Activated CD8-positive, alpha-beta memory T cell treated with anti-CD3 and anti-CD28 coated beads, Interleukin-2, amount 50 U/mL, for 48 hours (primary cell): ENCODE results near the gene UBE4B.
"Not testable (repeated sequence)": the region's sequence is repeated elsewhere in the genome, so short reads cannot be mapped to it uniquely, and the experiment has no call there.

Experiments
- DNase-seq: peaks from one replicate; pipeline ENCODE4 v3.0.0-alpha.2; 2020

Gene UBE4B

GRCh38 chr1:10045480-10046355, 13.0 kb downstream of the UBE4B start:
- no peak for DNase-seq

- no peak for DNase-seq
Observed at GRCh38 chr1:10046356-10047085, 13.8 kb downstream of the UBE4B start.

DNA sequence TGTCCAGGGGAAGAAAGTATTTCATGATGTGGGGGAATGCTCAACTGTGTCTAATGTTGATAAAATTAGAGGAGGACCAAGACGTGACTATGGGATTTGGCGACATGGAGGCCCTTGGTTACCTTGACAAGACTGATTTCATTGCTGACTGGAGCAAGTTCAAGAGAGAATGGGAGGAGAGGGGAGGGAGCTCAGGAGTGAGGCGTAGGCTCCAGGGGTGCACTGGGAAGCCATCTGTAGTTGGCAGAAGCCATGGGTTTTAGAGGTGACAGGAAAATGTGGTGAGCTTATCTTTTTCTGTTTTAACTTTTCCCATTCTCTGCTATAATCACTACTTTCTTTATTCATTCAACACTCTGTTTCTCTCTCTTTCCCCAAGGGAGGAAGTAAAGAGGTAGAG, 15.8 kb downstream of the UBE4B start:
- no peak for DNase-seq

DNA sequence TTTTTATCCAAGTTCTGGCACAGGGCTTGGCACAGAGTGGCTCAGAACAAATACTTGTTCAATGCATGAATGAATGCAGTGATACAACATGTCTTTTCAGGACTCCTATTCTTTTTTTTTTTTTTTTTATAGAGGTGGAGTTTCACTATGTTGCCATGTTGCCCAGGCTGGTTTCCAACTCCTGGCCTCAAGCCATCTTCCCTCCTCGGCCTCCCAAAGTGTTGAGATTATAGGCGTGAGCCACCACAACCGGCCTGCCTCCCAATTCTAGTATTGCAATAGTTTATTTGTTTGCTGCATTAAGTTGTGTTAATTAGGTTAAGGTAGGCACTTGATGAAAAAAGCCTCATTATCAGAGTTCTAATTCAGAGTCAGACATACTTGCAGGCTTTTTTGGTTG, 17.9 kb downstream of the UBE4B start:
- DNase-seq: no peak

DNA sequence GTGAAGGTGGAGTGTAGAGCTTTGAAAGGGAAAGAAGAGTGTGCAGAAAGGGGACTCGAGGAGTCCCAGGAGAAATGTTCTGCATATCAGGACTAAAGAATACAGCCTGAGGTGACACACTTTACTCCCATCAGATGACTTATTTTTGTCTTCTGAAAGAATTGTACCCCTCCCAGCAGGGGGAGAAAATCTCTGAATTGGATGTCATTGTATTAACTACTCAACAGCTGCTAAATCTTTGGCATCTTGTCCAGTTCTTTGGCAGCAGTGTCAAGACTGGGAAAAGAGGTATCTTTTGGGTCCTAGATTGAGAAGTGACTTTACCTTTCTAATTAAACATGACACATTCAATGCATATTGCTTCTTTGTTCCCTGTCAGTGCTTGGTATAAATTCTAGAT, 18.9 kb downstream of the UBE4B start:
- DNase-seq: no peak

DNA sequence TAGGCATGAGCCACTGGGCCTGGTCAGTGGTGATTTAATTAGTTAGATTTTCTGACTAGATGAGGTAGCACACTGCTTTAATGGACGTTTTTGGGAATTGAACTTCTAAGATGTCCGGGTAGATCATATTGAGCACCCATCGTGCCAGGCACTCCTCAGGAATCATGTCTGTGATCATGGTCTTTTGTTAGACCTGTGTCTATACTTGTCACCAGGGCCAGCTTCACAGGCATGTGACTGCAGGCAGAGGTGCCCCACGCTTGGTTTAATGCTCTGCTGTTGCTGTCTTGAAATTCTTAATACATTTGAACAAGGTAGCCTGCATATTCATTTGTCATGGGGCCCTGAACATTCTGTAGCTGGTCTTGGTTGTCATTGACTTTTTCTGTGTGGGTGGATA, 19.6 kb downstream of the UBE4B start:
- no peak for DNase-seq

DNA sequence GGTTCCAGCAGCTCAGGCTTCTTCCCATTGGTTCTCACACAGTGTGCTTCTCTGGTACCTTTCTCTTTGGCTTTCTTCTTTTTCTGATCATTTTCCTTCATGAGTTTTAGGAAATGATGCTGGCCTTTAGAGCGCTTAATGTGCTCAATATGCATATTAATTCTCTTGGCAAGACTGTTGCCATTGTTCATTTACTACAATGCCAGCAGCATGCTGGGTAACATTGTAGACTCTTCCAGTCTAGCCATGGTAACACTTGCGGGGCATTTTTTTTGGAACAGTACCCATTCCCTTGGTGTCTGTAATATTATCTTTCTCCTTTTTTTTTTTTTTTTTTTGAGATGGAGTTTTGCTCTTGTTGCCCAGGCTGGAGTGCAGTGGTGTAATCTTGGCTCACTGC, 21.7 kb downstream of the UBE4B start:
- no peak for DNase-seq

- no peak for DNase-seq
Observed at GRCh38 chr1:10056599-10056987, 23.8 kb downstream of the UBE4B start.

- no peak for DNase-seq
Observed at GRCh38 chr1:10057343-10057742, 24.6 kb downstream of the UBE4B start.

DNA sequence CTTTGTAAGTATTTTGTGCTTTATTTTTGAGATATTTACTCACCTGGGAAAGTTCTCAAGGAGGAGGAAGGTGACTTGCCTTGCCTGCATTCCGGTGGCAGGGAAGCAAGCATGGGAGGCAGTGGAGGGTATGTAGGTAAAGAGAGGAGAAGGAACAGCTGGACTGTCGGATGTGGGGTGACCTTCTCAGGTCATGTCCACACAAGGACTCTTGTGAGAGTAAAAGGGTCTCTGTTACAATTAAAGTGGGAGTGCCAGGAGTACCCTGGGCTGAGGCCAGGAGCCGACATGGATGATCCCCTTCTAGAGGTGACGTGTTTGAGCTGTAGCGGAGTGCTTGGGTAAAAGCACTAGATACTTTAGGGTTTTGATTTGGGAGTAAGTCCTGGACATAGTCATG, 25.0 kb downstream of the UBE4B start:
- no peak for DNase-seq

GRCh38 chr1:10059342-10059718, 26.6 kb downstream of the UBE4B start:
- no peak for DNase-seq

GRCh38 chr1:10060311-10061100, 27.7 kb downstream of the UBE4B start:
- DNase-seq: no peak

DNA sequence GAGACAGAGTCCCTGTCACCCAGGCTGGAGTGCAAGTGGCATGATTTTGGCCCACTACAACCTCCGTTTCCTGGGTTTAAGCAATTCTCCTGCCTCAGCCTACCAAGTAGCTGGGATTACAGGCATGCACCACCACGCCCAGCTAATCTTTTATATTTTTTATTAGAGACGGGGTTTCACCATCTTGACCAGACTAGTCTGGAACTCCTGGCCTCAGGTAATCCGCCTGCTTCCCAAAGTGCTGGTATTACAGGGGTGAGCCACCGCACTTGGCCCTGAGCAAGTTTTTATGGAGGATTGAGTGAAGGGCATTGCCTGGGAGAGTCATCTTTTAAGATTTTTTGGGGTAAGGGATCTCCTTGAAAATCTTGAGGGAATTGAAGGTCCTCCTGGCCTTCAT, 28.5 kb downstream of the UBE4B start:
- DNase-seq: no peak

DNA sequence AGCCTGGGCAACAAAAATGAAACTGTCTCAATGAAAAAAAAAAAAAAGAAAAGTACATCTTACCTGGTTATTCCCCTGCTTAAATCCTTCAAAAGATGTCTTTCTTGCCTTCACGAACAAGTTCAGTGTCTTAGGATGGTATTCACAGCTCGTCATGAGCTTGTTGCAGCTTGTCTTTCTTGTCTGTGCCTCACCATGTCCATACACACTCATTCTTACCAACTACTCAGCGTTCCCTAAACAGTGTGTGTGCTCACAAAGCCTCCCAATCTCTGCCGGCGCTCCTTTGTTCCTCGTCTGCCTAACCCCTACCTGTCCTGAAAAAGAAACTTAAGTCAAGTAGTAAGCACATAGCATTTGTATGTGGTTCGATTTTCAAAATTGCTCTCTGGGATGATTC, 31.1 kb downstream of the UBE4B start:
- DNase-seq: no peak

DNA sequence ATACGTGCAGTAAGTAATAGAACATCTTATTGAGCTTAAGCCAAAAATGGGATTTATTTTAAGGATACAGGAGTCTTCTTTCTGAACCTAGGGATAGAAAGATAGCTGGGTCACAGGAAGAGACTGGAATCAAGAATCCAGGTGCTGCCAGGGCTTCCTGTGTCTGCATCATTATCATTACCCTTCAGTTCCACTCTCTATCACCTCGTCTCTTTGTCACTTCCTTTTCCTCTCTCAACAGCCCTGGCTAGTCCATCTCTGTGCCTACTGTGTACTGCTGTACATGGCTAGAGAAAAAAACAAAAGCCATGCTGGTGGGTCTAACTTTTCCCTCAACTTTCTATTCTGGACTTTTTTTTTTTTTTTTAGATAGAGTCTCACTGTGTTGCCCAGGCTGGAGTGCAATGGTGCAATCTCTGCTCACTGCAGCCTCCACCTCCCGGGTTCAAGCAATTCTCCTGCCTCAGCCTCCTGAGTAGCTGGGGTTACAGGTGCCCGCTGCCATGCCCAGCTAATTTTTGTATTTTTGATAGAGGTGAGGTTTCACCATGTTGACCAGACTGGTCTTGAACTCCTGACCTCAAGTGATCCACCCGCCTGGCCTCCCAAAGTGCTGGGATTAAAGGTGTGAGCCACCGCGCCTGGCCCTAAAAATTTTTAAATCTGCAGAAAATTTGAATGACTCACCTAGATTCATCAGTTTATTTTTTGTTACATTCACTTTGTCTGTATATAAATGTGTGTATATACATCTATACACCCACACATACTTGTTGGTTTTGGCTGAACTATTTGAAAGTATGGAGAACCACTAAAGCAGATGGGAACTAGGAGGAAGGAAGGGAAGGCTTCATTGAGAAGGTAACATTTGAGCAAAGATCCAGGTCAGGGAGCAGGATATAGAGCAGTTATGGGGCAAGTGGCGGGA, 31.9 kb downstream of the UBE4B start:
- DNase-seq: no peak

DNA sequence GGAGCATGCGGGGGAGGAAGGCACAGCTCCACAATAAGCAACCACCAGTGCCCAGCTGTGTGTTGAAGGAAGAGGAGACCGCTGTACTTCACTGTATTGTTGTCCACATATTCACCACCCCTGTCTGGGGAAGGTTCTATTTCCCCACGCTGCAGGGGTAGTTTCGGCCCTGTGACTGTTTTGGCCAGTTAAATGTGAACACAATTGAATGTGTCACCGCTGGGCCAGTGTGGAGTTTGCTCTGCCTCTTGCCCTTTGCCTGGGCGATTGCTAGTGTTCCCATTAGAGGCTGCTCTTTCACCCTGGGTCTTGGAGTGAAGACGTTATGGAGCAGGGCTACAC, 32.6 kb downstream of the UBE4B start:
- no peak for DNase-seq

- no peak for DNase-seq
Observed at GRCh38 chr1:10065760-10066159, 33.0 kb downstream of the UBE4B start.

DNA sequence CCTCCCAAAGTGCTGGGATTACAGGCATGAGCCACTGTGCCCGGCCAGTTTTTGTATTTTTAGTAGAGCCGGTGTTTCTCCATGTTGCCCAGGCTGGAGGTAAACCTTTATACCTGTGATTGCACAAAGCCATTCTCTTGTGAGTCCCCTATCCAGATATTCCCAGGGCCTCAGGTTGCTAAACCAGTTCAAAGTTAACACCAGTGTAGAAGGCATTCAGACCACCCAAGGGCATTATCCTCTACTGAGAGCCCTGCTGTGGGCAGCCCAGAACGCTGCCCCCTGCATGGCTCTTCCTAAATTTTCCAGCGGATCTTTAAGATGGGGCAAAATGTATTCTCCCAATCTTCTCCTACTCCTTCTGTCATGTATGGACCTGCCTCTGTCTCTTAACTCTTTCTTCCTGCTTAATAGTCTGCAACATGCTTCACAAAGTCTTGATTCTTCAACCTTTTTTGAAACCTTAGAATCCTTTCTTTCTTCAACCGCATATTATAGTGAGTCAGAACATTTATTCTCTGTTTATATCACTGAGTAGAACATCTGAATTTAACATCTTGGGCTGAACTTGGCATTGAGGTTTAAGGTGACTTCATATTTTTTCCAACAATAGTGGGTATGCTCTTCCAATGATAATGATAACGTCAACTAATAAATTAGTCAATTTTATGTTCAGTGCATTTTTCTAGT, 36.0 kb downstream of the UBE4B start:
- DNase-seq: no peak

- DNase-seq: no peak
Observed at GRCh38 chr1:10070206-10070605, 37.4 kb downstream of the UBE4B start.

- DNase-seq: no peak
Observed at GRCh38 chr1:10071640-10072039, 38.9 kb downstream of the UBE4B start.

DNA sequence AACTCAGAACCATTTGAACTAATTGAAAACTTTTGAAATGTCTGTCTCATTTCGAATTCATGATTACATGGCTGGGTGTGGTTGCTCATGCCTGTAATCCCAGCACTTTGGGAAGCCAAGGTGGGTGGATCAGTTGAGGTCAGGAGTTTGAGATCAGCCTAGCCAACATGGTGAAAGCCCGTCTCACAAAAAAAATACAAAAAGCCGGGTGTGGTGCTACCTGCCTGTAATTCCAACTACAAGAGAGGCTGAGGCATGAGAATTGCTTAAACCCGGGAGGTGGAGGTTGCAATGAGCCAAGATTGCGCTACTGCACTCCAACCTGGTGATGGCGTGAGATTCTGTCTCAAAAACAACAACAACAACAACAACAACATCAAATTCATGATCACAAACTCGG, 40.6 kb downstream of the UBE4B start:
- DNase-seq: not testable (repeated sequence)
